Adrenal gland (tissue), 12 donors: ENCODE measurements around the gene ACTL6A. TPM values are rescaled to one million over a fixed set of nuclear protein-coding genes. Genes with fewer than 3 reads are reported as not detected.

ENCODE experiments used
- DNase-seq, 7 donors: peaks; one replicate each; pipeline ENCODE4 v3.0.0-alpha.2; 2019 to 2020
- H3K27ac ChIP-seq, 5 donors: fragments of 200-600 bp; sonication (generic) in 4 of 5; 1 replicate in 3 of 5; 2 replicates in 2 of 5; pipeline versions ENCODE4 v1.5.1 to v1.8.0; 2016 to 2020; ENCODE audit warnings: mild to moderate bottlenecking in 1 of 5
- H3K27me3 ChIP-seq: fragments of 200-600 bp; 2 replicates; pipeline ENCODE4 v1.8.0; 2021
- H3K36me3 ChIP-seq, 2 donors: fragments of 200-600 bp; replicated peaks in 1 of 2; 1 replicate in 1 of 2; 2 replicates in 1 of 2; pipeline versions ENCODE4 v1.5.1 to v1.8.0; 2018 to 2022
- H3K4me1 ChIP-seq, 2 donors: fragments of 200-600 bp; replicated peaks in 1 of 2; 1 replicate in 1 of 2; 2 replicates in 1 of 2; pipeline versions ENCODE4 v1.5.1 to v1.8.0; 2018 to 2021
- H3K4me3 ChIP-seq, 4 donors: fragments of 200-600 bp; sonication (generic) in 3 of 4; one replicate each; pipeline ENCODE4 v1.5.1; 2016 to 2018
- H3K9me3 ChIP-seq, 3 donors: fragments of 200-600 bp; sonication (generic) in 1 of 3; replicated peaks in 1 of 3; 1 replicate in 2 of 3; 2 replicates in 1 of 3; pipeline versions ENCODE4 v1.5.1 to v1.8.0; 2016 to 2021
- CTCF ChIP-seq, 6 experiments: fragments of 450-650 bp in 4 of 6; fragments of 200-600 bp in 2 of 6; sonication (generic) in 1 of 6; IDR thresholded peaks; 1 replicate in 5 of 6; 2 replicates in 1 of 6; pipeline versions ENCODE4 v1.5.1 to v1.8.0; 2016 to 2021; ENCODE audit warnings: antibody characterized with exemption in 6 of 6, mild to moderate bottlenecking in 2 of 6, moderate library complexity in 1 of 6
- POLR2A ChIP-seq, 2 donors: fragments of 450-650 bp; IDR thresholded peaks; one replicate each; pipeline ENCODE4 v1.6.1; 2017; ENCODE audit warnings: antibody characterized with exemption in 2 of 2, mild to moderate bottlenecking in 2 of 2, moderate library complexity in 1 of 2
- whole genome bisulfite sequencing, 4 donors: extraction: QIAGEN DNeasy Blood & Tissue Kit in 2 of 4; methylation state at CpG; one replicate each; pipeline versions ENCODE4 v1.1.5 to v1.1.7; 2013 to 2017; 5-methylcytosine and 5-hydroxymethylcytosine counted together
- intact Hi-C, 2 donors: fragments of 100-400 bp; cut with DNase I; formaldehyde crosslinking; loops; one replicate each; pipeline versions ENCODE4 v1.14.1 to v1.15.0; 2022 to 2023
- polyA plus RNA-seq, 3 donors: library from polyadenylated mRNA; stranded (reverse); fragments of 200-250 nt in 2 of 3; fragments of 350-450 nt in 1 of 3; fragmentation: Illumina TruSeq in 1 of 3; extraction: RNeasy Lipid Tissue Mini Kit (QIAGEN cat#74804) in 1 of 3; gene quantifications; one replicate each; pipeline ENCODE4 v1.2.3, GENCODE V29; 2013 to 2014
- total RNA-seq, 9 donors: library from RNA; depleted of rRNA in 4 of 9; stranded (reverse); fragments of >200 nt in 4 of 9; fragments of 120-200 nt in 1 of 9; fragmentation: NEBNext Ultra II Directional in 1 of 9; extraction: Animal tissue kit (Norgen Biotek cat#: 25700) in 1 of 9; gene quantifications; one replicate each; pipeline versions ENCODE4 v1.1.0 to v1.2.4, GENCODE V29; 2013 to 2023
- donor health status: healthy with polysubstance abuse.
- donor health status: Bipolar disorder and iron deficiency.
- donor health status: DM: yes; HTN: yes; CAD: no.
- donor health status: DM: no; HTN: no; CAD: no.
- donor health status: DM: no; HTN: no; CAD: no.
- donor health status: DM: yes; HTN: yes; CAD: no.

The ACTL6A gene
- total and polyA plus RNA-seq, 12 donors = 28.9 to 62.9 (median 44.0) TPM

DNA sequence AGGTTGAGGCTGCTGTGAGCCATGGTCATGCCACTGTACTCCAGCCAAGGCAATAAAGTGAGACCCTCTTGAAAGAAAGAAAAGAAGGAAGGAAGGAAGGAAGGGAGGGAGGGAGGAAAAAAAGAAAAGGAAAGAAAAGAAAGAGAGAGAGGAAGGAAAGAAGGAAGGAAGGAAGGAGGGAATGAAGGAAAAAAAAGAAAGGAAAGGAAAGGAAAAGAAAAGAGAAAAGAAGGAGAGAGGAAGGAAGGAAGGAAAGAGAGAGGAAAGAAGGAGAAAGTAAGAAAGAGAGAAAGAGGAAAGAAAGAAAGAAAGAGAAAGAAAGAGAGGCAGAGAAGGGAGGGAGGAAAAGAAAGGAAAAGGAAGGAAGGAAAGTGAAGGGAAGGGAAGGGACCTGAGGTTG lies 20.4 kb upstream of the ACTL6A start:
- no peaks in the 10 kb centered on the region for H3K27me3 ChIP-seq
- no peak overlapping the region for H3K4me3 ChIP-seq
- no peaks in the 10 kb centered on the region for H3K36me3 ChIP-seq
- intact Hi-C loops = no loop called here
- H3K27ac ChIP-seq = no peak overlapping the region
- no peaks in the 10 kb centered on the region for H3K4me1 ChIP-seq
- TF ChIP-seq CTCF (IDR thresholded peaks at IDR 0.05) = no peak
- TF ChIP-seq POLR2A (IDR thresholded peaks at IDR 0.05) = no peak
- no peak for DNase-seq
- no peaks in the 10 kb centered on the region for H3K9me3 ChIP-seq

DNA sequence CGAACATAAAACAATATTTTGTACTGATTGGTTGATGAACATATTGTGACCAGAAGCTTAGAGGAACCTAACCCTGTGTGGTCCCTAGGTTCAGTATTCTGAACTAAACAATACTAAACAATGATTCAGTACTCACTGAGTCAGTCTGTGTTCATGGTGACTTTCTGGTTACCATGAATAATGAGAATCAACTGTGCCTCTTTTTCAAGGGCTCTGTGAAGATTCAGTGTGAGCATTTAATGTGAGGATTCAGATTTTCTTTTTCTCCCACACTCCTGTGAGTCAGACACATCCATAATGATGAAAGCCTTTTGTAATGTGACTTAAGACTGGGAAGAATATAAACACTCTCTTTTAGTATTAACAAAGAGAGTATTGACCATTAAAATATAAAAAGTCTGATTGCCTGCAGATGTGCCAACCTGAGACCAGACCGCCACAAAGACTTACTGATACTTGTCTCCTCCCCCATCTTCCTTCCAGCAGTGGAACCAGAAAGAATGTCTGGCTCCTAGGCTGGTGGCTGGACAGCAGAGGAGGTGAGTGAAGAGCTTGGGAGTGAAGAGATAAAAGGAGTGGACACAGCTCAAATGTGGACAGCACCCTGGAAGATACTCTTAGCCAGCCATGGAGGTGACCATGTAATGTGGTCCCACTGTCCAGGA lies 17.6 kb upstream of the ACTL6A start:
- no peaks in the 10 kb centered on the region for H3K27me3 ChIP-seq
- intact Hi-C loops = no loop called here
- TF ChIP-seq CTCF (IDR thresholded peaks at IDR 0.05) = no peak
- TF ChIP-seq POLR2A (IDR thresholded peaks at IDR 0.05) = no peak
- H3K4me3 ChIP-seq = no peak overlapping the region
- no peaks in the 10 kb centered on the region for H3K9me3 ChIP-seq
- H3K36me3 ChIP-seq = no peaks in the 10 kb centered on the region
- no peak overlapping the region for H3K27ac ChIP-seq
- no peak for DNase-seq
- no peaks in the 10 kb centered on the region for H3K4me1 ChIP-seq
- 65 to 79% (median 71%) methylated on average over 2 of the region's 2 CpGs for WGBS, 4 donors

DNA sequence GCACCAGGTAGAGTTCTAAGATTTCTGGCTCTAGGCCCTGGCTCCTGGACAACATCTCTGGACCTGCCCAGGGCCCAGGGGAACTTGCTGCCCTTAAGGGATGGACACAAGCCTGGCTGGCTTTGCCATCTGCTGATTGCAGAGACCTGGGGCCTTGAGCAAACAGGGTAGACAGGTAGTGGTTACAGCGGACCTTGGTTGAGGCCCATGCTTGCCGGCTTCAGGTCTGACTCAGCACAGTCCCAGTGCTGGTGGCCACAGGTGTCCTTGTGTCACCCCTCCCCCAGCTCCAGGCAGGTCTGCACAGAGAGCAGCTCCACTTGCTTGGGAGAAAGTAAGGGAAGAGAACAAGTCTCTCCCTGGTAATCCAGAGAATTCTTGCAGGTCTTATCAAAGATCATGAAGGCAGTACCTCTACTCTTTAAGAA lies 15.9 kb upstream of the ACTL6A start:
- 50 to 78% (median 60%) methylated on average over 1 to 2 of the region's 2 CpGs for WGBS, 4 donors
- Histone ChIP-seq H3K36me3 (no peaks in the 10 kb centered on the region), H3K27ac (no peak overlapping the region), H3K27me3 (no peaks in the 10 kb centered on the region), H3K4me3 (no peak overlapping the region), H3K9me3 (no peaks in the 10 kb centered on the region), H3K4me1 (no peaks in the 10 kb centered on the region)
- DNase-seq = no peak
- intact Hi-C loops = no loop called here
- TF ChIP-seq POLR2A (IDR thresholded peaks at IDR 0.05) = no peak
- TF ChIP-seq CTCF (IDR thresholded peaks at IDR 0.05) = no peak

DNA sequence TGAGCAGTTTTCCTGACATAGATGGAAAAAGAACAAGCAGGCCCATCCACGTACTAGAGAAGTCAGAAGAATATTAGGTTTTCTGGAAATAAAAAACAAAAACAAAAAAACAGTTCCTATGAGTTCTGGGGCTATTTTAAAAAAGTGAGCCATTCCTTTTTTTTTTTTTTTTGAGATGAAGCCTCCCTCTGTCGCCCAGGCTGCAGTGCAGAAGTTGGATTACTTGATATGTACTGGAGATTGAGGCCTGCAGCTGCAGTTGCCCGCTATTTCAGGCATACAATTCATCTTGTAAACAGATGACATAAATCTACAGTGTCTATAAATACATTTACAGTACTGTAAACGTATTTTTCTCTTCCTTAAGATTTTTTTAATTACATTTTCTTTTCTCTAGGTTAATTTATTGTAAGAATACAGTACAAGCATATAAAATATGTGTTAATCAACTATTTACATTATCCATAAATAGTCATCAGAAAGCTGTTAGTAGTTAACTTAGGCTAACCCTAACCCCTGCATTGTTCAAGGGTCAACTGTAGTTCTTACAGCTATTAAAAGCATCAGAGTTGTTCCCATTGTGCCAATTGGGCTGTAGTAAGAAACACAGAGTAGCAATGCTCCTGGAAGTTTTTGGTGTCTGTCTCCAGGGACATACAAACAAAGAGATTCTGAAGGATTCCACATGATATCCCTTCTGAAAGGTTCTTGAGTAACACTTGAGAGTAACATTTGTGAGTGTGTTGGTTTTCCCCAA lies 11.2 kb upstream of the ACTL6A start:
- H3K36me3 ChIP-seq = no peaks in the 10 kb centered on the region
- H3K4me1 ChIP-seq = no peaks in the 10 kb centered on the region
- H3K27me3 ChIP-seq = no peaks in the 10 kb centered on the region
- TF ChIP-seq CTCF (IDR thresholded peaks at IDR 0.05) = no peak
- no peak for TF ChIP-seq POLR2A (IDR thresholded peaks at IDR 0.05)
- no peak overlapping the region for H3K27ac ChIP-seq
- WGBS, 4 donors = 63 to 70% (median 67%) methylated on average over 4 of the region's 4 CpGs
- DNase-seq = no peak
- no peaks in the 10 kb centered on the region for H3K9me3 ChIP-seq
- intact Hi-C loops = no loop called here
- H3K4me3 ChIP-seq = no peak overlapping the region
